Activated T-cell treated with anti-CD3 and anti-CD28 coated beads for 24 hours (primary cell): ENCODE results near the gene PGS1.
A peak's percentile ranks its signal among the peaks of the same experiment; 100 is the strongest.
"Not testable (repeated sequence)": the region's sequence is repeated elsewhere in the genome, so short reads cannot be mapped to it uniquely, and the experiment has no call there.

ENCODE experiments used
- DNase-seq: peaks from one replicate; pipeline ENCODE4 v3.0.0-alpha.2; 2020; ENCODE audit warnings: low read depth

Gene PGS1, protein sequence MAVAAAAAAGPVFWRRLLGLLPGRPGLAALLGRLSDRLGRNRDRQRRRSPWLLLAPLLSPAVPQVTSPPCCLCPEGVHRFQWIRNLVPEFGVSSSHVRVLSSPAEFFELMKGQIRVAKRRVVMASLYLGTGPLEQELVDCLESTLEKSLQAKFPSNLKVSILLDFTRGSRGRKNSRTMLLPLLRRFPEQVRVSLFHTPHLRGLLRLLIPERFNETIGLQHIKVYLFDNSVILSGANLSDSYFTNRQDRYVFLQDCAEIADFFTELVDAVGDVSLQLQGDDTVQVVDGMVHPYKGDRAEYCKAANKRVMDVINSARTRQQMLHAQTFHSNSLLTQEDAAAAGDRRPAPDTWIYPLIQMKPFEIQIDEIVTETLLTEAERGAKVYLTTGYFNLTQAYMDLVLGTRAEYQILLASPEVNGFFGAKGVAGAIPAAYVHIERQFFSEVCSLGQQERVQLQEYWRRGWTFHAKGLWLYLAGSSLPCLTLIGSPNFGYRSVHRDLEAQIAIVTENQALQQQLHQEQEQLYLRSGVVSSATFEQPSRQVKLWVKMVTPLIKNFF

DNA sequence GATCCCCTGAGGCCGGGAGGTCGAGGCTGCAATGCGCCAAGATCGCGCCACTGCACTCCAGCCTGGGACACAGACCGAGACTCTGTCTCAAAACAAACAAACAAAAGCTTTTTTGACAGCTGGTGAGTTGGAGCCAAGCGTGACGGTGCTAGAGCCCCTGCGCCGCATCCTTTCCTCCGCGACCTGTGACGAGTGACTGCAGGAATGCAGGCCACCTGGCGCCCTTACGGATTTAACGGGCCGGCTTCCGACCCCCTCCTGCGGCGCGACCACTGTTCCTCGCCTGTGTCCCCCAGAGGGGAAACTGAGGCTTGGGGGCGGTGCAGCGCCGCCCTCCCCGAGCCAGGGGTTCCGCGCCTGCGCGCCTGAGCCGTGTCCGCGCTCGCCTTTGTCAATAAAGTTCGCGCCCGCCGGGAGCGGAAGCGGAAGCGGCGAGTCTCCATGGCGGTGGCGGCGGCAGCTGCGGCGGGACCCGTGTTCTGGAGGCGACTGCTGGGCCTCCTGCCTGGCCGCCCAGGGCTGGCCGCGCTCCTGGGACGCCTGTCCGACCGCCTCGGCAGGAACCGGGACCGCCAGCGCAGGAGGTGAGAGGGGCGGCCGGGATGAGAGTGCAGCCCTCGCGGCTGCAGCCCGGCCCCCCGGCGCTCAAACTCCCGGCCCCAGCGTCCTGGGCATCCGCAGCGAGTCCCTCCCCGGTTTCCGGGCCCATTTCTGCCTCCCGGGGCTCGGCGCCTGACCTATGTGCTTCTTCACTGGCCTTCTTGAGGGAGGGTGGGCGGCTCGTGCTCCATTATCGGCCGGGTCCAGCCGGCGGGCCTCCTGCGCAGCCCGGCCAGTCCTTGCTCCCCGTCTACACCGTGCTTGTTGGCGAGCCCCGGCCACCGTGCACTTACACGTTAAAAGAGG lies at the start of gene PGS1:
Gene PGS1, plus strand, starts transcription at position 425 of the 906 bp plus-strand sequence. Its CDS starts 17 bp downstream, at position 442.
- DNase-seq, result peak; percentile 76

DNA sequence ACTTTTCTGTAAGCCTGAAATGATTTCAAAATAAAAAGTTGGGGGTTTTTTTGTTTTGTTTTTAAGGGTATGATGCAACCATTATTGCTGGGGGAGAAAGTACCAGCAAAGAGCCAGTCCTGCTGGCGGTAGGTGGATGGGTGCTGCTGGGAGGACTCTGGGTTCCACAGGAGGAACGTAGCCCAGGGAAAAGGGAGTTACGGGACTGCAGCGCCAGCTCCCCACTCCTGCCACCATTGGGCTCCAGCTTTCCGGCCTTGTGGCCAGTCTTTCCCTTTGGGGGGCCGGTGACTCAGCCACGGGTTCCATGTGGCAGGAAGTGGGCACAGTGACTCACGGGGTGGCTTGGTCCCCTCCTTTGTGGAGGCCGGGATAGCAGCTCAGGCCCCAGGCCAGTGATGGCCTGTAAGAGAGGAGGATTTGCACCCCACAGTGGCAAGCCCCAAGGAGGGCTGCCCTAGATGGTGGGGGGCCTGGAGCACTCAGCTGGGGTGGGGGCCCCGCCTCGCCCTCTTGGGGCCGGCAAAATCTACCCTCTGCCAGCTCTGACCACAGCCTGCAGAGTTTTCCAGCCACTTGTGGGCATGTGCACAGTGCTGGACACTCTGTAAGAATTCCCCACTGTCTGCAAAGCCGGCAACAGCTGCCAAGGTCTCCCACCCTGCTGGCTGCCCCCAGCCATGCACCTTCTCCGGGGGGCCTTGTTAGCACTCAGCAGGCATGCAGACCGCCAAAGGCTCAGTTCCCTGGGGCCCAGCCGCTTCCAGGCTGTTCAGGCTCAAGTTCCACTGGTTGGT lies 49.0 kb upstream of the PGS1 start:
- DNase-seq, result no peak

DNA sequence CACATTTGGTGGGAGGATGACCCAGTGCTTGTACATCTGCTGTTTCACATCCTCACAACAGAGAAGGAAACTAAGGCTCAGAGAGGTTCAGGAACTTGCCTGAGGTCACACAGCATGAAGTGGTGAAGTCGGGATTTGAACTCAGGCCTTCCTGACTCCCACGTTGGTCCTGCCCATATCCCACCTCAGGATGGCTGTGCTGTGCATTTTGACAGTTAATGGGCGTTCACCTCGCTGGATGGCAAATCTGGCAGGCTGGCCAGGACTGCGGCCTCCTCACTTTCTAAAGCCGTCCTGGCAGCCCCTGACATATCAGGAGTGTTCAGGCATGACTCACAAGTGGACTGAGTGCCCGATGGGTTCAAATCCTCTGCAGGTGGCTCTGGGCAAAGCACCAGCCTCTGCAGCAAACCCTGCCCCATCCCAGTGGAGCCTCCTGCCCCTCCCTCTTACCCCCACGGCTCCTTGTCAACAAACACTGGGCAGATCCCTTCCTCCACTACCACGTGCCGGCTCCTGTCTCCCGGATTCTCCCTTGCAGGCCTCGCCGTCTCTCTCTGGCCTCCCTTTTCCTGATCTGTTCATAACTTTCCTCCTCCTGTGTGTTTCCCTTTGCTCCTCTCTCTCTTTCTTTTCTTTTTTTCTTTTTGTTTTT lies 47.8 kb upstream of the PGS1 start:
- DNase-seq, result no peak

DNA sequence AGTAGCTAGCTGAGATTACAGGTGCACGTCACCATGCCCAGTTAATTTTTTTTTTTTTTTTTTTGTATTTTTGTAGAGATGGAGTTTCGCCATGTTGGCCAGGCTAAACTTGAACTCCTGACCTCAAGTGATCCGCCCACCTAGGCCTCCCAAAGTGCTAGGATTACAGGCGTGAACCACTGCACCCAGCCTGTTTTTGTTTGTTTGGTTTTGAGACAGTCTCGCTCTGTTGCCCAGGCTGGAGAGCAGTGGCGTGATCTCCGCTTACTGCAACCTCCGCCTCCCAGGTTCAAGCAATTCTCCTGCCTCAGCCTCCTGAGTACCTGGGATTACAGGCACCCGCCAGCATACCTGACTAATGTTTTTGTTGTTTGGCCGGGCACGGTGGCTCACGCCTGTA lies 47.1 kb upstream of the PGS1 start:
- DNase-seq, result not testable (repeated sequence)

DNA sequence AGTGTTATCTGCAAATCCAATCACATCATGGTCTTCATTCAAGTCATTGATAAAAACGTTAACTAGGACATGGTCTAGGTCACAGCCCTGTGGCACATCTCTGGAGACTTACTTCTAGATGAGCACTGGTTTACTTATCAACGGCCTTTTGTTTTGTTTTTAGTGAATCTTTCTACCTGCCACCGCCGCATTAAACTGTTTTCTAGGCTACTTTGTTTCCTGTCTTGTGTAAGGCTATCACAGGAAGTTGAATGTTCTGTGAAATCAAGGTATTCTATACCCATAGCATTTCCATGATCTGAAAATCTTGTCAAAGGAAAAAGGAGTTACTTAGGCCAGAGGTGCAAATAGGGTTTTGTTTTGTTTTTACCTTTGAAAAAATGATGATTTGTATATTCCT lies 45.5 kb upstream of the PGS1 start:
- no peak for DNase-seq

DNA sequence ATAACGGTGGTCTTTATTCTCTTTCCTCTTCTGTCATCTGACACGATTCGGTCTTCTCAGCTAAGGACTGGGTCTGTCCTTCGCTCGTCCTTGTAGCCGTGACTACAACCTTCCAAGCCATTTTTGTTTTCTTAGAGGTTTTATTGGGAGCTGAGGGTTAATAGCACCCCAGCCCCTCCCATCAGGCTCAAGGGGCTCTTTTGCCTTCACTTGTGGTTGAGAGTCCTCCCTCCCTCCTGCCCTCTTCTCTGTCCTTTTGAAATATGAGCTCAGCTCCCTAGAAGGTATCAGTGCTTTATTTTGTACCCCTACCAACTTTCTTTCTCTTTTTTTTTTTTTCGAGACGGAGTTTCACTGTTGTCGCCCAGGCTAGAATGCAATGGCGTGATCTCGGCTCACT lies 43.2 kb upstream of the PGS1 start:
- no peak for DNase-seq

DNA sequence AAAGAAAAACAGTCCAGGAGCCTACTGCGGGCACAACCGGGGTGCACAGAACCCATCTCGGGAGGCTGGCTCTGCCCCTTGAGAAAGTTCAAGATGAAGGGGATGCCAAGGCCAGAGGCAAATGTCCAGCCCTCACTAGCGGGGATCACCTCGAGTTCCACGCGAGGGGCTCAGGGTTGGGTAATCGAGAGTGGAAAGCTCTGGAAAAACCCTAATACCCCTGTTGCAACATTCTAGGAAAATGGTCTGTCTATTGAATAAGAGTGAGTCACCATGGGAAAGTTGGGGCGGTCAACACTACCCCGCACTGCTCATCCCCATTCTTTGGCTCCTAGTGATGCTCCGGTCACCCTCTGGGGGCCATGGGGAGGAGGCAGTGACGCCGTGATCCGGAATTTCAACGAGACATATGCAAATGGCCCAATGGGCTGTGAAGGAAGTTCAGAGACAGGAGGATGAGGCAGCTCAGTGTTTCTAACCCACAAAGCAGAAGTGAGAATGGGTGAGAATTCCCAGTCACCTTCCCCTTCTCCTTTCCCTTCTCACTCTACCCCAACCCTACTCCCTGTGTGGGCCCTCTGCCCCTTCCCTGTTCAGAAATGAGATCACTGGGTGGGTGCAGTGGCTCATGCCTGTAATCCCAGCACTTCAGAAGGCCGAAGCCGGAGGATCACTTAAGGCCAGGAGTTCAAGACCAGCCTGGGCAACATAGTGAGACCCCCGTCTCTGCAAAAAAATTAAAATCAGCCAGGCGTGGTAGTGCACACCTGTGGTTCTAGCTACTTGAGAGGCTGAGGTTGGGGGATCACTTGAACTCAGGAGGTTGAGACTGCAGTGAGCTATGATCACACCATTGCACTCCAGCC lies 41.0 kb upstream of the PGS1 start:
- DNase-seq, result no peak

DNA sequence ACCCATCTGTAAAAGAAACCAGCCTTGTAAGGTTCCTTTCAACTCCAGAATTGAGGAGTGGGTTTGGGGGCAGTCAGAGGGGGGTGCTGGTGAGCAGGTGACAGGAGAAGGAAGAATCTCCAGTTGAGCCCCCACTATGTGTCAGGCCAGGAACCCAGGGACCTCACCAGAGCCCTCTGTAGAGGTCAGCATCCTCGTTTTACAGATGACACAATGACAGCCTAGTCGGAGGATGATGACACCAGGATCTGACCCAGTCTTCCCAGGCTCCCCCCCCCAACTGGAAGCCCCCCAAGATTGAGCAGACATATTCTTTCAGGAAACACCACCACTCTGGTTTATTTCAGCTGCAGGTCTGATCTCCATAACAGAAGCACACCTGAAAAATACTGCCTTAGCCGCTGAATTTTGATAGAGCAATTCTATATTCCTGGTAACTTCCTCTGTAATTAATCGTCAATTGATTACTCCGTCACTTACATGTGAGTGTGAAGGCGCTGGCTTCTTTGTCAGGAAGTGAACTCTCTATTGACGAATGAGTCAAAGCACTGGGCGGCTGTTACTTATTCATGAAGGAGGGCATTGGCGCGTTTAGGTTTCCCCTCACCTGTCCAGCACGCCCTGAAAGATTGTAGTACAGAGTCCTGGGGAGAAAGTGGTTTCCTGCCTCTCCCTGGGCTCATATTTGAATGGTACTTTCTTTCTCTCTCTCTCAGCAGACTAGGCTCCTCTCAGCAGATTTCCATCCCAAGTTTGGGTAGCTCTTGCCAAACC lies 39.8 kb upstream of the PGS1 start:
- no peak for DNase-seq

DNA sequence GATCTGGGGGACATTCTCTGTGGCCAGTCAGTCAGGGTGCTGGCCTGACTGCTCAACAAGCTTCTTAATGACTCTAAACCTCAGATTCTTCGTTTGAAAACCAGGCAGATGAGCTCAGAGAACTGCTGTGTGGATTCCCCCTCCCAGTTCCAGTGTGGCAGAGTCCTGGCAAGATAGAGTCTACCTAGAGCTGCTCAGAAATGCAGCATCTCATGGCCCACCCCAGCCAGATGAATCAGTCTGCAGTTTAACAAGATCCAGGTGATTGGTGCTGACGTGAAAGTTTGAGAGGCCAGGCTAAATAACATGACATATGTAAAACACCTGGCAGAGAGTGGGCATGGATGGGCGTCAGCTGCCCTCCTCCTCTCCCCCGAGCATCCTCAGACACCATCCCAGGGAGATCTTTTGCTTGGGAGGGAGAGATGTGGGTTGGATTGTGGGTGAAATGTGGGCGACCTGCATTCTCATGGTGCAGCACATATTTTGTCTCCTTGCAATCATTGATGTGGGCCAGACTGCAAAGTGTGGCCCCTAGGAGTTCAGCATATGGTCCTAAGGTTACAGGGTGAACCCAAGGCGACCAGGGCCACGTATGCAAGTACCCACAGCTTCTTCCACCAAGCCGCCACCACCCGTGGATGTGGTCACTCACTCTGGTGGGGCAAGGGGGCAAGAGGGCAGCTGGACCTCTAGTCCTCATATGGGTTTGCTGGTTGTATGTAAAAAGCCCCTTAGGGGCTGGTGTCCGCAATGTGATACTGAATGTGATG lies 38.1 kb upstream of the PGS1 start:
- no peak for DNase-seq

DNA sequence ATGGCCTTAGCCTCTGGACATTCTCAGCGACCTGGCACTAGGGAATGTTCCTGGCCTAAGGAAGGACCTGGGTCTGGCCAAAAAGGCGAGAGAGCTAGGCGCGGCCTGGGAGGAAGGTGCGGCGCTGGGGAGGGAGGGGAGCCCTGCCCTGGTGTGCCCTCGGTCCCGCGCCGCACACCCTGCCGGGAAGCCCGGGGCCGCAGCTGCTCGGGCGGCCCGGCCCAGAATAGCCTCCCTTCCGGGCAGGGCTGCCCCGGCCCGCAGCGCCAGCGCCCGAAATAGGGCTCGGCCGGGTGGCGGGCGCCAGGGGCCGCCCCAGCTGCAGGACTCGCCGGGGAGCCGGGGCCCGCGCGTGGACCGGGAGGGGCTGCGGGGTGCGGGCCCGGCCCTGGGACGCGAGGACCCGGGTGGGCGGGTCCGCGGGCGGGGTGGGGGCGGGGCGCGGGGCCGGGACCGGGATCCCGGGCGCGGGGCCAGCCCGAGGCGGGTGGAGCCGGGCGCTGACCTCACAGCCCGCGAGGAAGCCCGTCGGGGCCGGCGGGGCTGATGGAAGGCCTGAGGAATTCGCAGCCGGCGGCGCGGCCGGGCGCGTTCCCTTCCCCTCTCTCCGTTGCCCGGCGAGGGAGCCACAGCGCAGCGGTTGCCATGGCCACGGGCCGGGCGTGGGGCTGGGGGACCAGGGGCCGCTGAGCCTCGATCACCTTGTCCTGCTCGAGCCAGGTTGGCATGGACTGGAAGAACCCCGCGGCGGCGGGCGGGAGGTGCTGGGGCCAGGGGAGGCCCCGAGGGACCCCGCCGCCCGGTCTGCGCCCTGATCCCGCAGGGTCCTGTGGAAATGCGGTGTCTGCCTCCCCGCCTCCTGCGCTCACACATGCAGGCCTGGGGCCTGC lies 36.6 kb upstream of the PGS1 start:
- DNase-seq, result no peak

DNA sequence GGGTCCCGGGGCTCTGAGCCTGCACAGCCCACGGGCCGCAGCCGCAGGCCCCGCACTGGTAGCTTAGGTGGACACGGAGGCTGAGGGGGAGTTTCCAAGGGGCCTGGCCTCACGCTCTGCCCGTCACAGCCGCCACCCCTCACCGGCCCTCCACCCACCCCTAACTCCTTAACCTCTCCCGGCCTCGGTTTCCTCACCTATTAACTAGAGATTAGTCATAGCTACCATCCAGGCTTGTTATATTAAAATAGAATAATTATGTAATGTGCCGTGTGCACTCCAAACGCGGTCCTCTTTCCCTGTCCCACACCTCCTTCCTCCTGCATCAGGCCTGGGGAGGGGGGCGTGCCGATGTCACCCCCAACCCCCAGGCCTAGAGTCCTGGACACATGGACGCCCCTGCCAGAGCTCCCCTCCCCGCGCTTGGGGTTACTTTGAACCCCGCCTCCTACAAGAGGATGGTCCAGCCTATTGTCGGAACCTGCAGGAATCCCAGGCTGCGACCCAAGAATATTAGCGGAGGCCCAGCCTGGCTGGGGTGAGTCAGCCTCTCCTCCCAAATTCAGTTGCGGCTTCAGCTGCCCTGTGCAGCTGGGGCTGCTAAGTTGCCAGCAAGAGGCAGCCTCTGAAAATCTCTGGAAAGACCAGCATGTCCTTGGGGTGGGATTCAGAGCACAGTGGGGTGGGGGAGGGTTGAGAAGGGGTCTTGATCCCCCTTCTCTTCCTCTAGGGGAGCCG lies 35.8 kb upstream of the PGS1 start:
- no peak for DNase-seq

DNA sequence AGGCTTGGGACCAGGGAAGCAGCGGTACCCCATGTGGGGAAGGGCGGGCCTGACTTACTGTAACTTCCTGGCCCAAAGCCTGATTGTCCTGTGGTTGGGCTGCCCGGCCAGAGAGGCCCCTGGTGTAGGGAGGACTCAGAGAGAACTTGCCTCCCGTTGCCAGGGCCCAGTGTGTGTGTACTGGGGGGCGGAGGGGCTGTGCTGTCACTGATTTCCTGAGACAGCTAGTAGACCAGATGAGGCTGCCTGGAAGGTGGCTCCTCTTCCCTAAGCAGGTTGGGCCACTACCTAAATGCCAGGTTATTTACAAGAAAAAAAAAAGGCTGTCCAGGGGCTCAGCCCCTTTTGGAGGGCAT lies 35.3 kb upstream of the PGS1 start:
- DNase-seq, result no peak

DNA sequence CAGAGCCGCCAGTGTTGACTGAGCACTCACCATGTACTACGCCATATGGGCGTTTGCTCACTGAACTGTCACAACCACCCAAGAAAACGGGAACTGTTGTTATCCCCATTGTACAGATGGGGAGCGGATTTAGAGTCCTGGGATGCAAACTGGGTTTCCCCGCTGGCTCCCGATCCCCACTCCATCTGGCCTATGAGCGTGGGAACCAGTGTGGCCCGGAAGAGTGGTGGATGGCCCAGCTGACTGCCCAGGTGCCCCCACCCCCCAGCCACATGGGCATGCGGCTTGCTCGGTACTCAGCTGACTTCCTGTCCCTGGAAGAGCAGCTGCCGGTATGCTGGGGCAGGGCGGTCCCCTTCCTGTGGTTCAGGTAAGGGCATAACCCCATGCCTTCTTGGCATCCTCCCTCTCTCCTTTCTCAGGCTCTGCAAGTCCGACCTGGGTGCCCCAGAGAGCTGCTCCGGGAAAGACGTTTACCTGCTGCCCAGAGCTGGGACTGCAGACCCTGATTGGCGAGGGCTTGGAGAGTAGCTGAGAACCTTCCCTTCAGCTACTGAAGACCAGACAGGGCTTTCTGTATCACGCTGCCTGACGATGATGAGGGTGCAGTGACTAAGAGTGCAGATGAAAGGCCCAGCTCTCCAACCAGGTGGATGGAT lies 34.8 kb upstream of the PGS1 start:
- peak; percentile 46 for DNase-seq

DNA sequence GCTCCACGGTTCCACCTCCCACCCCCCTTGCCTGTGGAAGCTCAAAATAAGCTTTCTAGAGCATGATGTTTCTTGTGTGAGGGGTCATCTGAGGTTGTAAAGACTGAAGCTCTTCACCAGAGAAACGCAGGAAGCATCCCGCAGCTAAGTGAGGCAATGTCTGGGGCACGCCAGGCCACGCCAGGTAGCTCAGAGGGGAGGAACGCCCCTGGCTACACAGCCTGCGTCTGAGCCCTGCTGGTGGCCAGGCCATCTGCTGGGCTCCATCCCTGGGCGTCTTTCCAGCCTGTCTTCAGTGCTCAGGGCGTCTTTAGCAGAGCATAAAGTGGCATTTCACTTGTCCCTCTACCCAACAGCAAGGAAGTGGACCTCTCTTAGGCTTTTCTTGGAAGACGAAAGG lies 33.8 kb upstream of the PGS1 start:
- DNase-seq, result no peak

DNA sequence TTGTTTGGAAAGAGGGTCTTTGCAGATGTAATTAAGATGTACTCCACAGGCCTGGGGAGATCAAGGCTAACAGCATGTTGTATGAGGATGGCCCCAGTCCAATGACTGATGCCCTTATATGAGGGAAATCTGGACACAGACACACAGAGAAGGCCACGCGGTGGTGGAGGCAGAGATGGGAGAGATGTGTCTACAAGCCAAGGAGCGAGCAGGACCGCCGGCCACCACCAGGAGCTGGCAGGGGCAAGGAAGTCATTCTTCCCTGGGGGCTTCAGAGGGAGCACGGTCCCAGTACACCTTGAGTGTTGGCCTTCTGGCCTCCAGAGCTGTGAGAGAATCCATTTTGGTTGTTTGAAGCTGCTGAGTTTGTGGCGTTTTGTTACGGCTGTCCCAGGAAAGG lies 33.3 kb upstream of the PGS1 start:
- no peak for DNase-seq

DNA sequence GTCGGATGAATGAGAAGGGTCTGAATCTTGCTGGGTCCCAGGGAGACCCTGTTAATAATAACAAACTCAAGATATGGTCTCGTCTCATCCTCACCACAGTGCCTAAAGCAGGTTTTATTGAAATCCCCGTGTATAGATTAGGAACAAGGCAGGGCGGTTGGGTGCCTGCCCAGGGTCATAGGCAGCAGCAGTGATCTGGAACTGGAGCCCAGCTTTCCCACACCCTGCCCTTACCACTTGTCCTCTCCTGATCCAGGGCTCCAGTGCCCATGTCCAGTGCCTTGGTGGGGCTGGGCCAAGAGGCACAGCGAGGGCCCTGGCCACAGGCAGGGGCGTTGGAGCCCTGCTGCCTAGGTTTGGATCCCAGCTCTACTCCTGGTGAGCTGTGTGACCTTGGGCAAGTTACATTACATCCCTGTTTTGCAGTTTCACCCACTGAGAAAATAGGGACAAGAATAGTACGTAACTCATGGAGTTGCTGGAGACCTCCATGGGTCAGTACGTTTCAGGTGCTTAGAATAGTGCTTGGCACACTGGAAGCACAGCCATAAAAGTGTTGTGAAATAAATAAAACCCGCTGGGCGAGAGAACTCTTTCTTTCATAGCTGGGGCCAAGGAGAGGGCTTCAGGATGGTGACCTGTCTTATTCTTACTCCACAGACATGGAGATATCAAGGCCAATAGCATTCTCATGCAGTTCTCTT lies 32.5 kb upstream of the PGS1 start:
- no peak for DNase-seq
